Upper lobe of left lung (tissue), 6 donors: ENCODE measurements around the gene ABHD11. TPM values are rescaled to one million over a fixed set of nuclear protein-coding genes. Genes with fewer than 3 reads are reported as not detected.

Experiments used
- ATAC-seq, 2 donors: fragments of 200-7000 bp; cut with Tn5 transposase; one replicate each; pipeline ENCODE4 v1.9.1; 2022; ENCODE audit warnings: mild to moderate bottlenecking in 2 of 2, moderate library complexity in 2 of 2; ENCODE audit not compliant: low FRiP score in 2 of 2
- DNase-seq, 2 donors: peaks; one replicate each; pipeline ENCODE4 v3.0.0-alpha.2; 2019 to 2020
- H3K27ac ChIP-seq, 4 donors: fragments of 200-600 bp; sonication (generic); one replicate each; pipeline ENCODE4 v1.5.1; 2016 to 2019
- H3K27me3 ChIP-seq, 4 donors: fragments of 200-600 bp; sonication (generic); one replicate each; pipeline ENCODE4 v1.5.1; 2017 to 2019
- H3K36me3 ChIP-seq, 4 donors: fragments of 200-600 bp; sonication (generic); one replicate each; pipeline ENCODE4 v1.5.1; 2016 to 2019
- H3K4me1 ChIP-seq, 4 donors: fragments of 200-600 bp; sonication (generic); one replicate each; pipeline ENCODE4 v1.5.1; 2018 to 2019
- H3K4me3 ChIP-seq, 4 donors: fragments of 200-600 bp; sonication (generic); one replicate each; pipeline ENCODE4 v1.5.1; 2017 to 2019; ENCODE audit warnings: mild to moderate bottlenecking in 2 of 4, moderate library complexity in 1 of 4
- H3K9me3 ChIP-seq, 4 donors: fragments of 200-600 bp; sonication (generic); one replicate each; pipeline ENCODE4 v1.5.1; 2018 to 2019
- EP300 ChIP-seq, 4 donors: sonication (generic); formaldehyde crosslinking; IDR thresholded peaks; one replicate each; pipeline ENCODE4 v1.5.1; 2017; ENCODE audit warnings: antibody characterized with exemption in 4 of 4, control low read depth in 2 of 4
- POLR2A ChIP-seq, 4 donors: fragments of 450-650 bp; IDR thresholded peaks; one replicate each; pipeline ENCODE4 v1.5.1; 2016 to 2017; ENCODE audit warnings: antibody characterized with exemption in 4 of 4, mild to moderate bottlenecking in 2 of 4
- POLR2AphosphoS5 ChIP-seq, 2 donors: sonication (generic); formaldehyde crosslinking; IDR thresholded peaks; one replicate each; pipeline ENCODE4 v1.5.1; 2017; ENCODE audit warnings: antibody characterized with exemption in 2 of 2
- WGBS, 2 donors: methylation state at CpG; one replicate each; pipeline ENCODE4 v1.1.5; 2017 to 2018; 5-methylcytosine and 5-hydroxymethylcytosine counted together
- total RNA-seq, 6 donors: library from RNA; depleted of rRNA in 4 of 6; stranded (reverse); fragments of >200 nt in 4 of 6; gene quantifications; one replicate each; pipeline versions ENCODE4 v1.1.0 to v1.2.1, GENCODE V29; 2016 to 2021
- TF ChIP-seq, protein P1 (sequence below), 6 experiments: fragments of 450-650 bp in 4 of 6; fragments of 200-600 bp in 2 of 6; sonication (generic) in 2 of 6; IDR thresholded peaks; one replicate each; pipeline ENCODE4 v1.5.1; 2016 to 2019; ENCODE audit warnings: antibody characterized with exemption in 6 of 6
- donor health status: DM: no; HTN: no; CAD: no; lungs with moderate emphysema.
- donor health status: DM: no; HTN: yes; CAD: no; lungs with severe emphysema.

ABHD11 gene
- total RNA-seq, 6 donors from 2014 or later = 13.6 to 35.3 (median 28.2) TPM

- Histone ChIP-seq H3K27me3 (no peaks in the 10 kb centered on the region), H3K9me3 (no peaks in the 10 kb centered on the region), H3K36me3 (no peaks in the 10 kb centered on the region), H3K27ac (peak overlapping the region; percentile 84 to 94 (median 88)), H3K4me3 (peak overlapping the region in 2 of 4 donors; percentile 10 to 20), H3K4me1 (peaks cover 10 to 28% (median 15%) of the 10 kb centered on the region in 4 donors)
- peak; percentile 7 to 84 for ATAC-seq
- TF ChIP-seq EP300 (IDR thresholded peaks at IDR 0.05) = peak in 2 of 4 donors; percentile 14 to 89
- TF ChIP-seq POLR2AphosphoS5 (IDR thresholded peaks at IDR 0.05) = peak; percentile 14 to 25
- TF ChIP-seq, protein P1, sequence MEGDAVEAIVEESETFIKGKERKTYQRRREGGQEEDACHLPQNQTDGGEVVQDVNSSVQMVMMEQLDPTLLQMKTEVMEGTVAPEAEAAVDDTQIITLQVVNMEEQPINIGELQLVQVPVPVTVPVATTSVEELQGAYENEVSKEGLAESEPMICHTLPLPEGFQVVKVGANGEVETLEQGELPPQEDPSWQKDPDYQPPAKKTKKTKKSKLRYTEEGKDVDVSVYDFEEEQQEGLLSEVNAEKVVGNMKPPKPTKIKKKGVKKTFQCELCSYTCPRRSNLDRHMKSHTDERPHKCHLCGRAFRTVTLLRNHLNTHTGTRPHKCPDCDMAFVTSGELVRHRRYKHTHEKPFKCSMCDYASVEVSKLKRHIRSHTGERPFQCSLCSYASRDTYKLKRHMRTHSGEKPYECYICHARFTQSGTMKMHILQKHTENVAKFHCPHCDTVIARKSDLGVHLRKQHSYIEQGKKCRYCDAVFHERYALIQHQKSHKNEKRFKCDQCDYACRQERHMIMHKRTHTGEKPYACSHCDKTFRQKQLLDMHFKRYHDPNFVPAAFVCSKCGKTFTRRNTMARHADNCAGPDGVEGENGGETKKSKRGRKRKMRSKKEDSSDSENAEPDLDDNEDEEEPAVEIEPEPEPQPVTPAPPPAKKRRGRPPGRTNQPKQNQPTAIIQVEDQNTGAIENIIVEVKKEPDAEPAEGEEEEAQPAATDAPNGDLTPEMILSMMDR (IDR thresholded peaks at IDR 0.05) = no peak
- TF ChIP-seq POLR2A (IDR thresholded peaks at IDR 0.05) = peak in 2 of 4 donors; percentile 24 to 49
- peak; percentile 87 to 96 for DNase-seq
- 34 to 36% methylated on average over 26 to 28 of the region's 35 CpGs for WGBS, 2 donors
Observed at GRCh38 chr7:73742753-73743641, 4.4 kb upstream of the ABHD11 start.

DNA sequence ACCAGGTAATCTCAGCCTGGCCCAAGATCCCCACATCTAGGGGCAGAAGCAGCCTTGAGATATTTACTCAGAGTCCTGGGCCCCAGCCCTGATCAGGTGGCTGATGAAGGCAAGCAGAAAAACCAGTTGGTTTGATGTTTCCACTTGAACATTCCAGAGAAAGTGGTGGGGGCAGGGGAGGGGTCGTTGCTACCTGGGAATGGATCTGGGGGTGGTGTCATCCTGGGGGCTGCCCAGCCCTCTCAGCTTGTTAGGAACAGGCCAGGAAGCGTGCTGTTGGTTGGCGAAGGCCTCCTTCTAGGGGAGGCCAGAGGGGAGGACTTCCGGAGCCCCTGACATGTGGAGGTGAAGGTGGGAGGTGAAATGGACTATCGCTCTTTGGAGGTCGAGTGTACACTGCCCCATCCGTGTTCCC is 3.7 kb upstream of the ABHD11 start:
- H3K27ac ChIP-seq = peak overlapping the region; percentile 84 to 94 (median 88)
- H3K9me3 ChIP-seq = no peaks in the 10 kb centered on the region
- peaks cover 0 to 4% (median 1%) of the 10 kb centered on the region in 4 donors for H3K36me3 ChIP-seq
- H3K4me1 ChIP-seq = peaks cover 17 to 34% (median 22%) of the 10 kb centered on the region in 4 donors
- H3K27me3 ChIP-seq = no peaks in the 10 kb centered on the region
- ATAC-seq = peak in 1 of 2 donors; percentile 20
- DNase-seq = peak in 1 of 2 donors; percentile 62
- 44% methylated on average over 7 of the region's 7 CpGs for WGBS, 2 donors
- TF ChIP-seq POLR2AphosphoS5 (IDR thresholded peaks at IDR 0.05) = no peak
- TF ChIP-seq EP300 (IDR thresholded peaks at IDR 0.05) = peak in 1 of 4 donors; percentile 20
- H3K4me3 ChIP-seq = peak overlapping the region in 1 of 4 donors; percentile 20

DNA sequence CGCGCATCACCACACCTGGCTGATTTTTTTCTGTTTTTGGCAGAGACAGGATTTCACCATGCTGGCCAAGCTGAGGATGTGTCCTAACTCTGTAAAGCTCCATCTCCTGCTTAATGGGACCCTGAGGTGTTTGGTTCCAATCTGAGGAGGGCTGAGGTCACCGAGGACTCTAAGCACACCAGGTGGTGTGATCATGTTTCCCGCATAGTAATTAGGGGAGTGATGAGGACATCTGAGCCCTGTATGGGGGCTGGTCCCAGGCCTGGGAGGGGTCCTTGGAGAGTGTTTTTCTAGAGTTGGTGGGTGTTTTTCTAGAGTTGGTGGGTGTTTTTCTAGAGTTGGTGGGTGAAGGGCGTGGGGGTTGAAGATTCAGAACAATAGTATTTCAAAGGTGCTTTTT is 3.0 kb upstream of the ABHD11 start:
- no peak overlapping the region for H3K4me3 ChIP-seq
- TF ChIP-seq, protein P1 (IDR thresholded peaks at IDR 0.05) = no peak
- TF ChIP-seq POLR2A (IDR thresholded peaks at IDR 0.05) = no peak
- TF ChIP-seq EP300 (IDR thresholded peaks at IDR 0.05) = peak in 1 of 4 donors; percentile 31
- TF ChIP-seq POLR2AphosphoS5 (IDR thresholded peaks at IDR 0.05) = no peak
- H3K4me1 ChIP-seq = peaks cover 20 to 41% (median 24%) of the 10 kb centered on the region in 4 donors
- H3K36me3 ChIP-seq = peaks cover 0 to 12% (median 6%) of the 10 kb centered on the region in 4 donors
- H3K27ac ChIP-seq = peak overlapping the region; percentile 84 to 94 (median 88)
- H3K9me3 ChIP-seq = no peaks in the 10 kb centered on the region
- DNase-seq (peak in 1 of 2 donors; percentile 51), ATAC-seq (no peak)
- H3K27me3 ChIP-seq = no peaks in the 10 kb centered on the region
- 77 to 82% methylated on average over 5 of the region's 5 CpGs for WGBS, 2 donors

DNA sequence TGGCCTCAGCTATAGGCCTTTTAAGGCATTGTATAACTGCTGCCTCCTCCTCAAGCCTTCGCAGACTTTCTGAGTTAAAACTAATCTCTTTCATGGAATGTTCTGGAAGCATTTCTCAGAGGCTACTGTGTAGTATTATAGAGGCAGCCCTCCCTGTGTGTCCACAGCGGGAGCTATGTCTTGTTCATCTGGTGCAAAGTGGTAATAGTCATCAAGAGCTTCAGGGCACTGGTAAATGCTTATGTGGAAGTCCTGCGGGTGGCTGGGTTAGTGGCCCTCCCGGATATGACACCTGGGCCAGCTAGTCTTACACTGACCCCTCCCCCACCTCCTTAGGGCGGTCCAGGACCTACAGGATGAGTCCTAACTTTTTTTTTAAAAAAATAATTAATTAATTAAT is 2.2 kb upstream of the ABHD11 start:
- H3K27ac ChIP-seq = peak overlapping the region; percentile 4 to 94 (median 70)

More for the DNA sequence above, 2.2 kb upstream of the ABHD11 start:
- no peak overlapping the region for H3K4me3 ChIP-seq
- DNase-seq (no peak), ATAC-seq (no peak)
- peaks cover 21 to 44% (median 24%) of the 10 kb centered on the region in 4 donors for H3K4me1 ChIP-seq
- H3K27me3 ChIP-seq = no peaks in the 10 kb centered on the region
- WGBS, 2 donors = 64 to 76% methylated on average over 5 of the region's 5 CpGs
- H3K36me3 ChIP-seq = peaks cover 0 to 20% (median 14%) of the 10 kb centered on the region in 4 donors
- H3K9me3 ChIP-seq = no peaks in the 10 kb centered on the region
- TF ChIP-seq EP300 (IDR thresholded peaks at IDR 0.05) = no peak
- TF ChIP-seq, protein P1 (IDR thresholded peaks at IDR 0.05) = no peak
- no peak for TF ChIP-seq POLR2AphosphoS5 (IDR thresholded peaks at IDR 0.05)
- TF ChIP-seq POLR2A (IDR thresholded peaks at IDR 0.05) = no peak
